ENCODE data around the gene OSBPL5.

The OSBPL5 gene

GRCh38 chr11:3204141-3205015 is 39.3 kb upstream of the OSBPL5 start:
- no peaks in the 10 kb centered on the region for H3K9me3 ChIP-seq (ENCODE audit: control insufficient read depth, insufficient read depth, low read depth, low read length)
- POLR2A ChIA-PET = interaction anchor here (0.5 kb wide), 1 partner anchor 169 kb away, joined by 3 read pairs; no protein-coding TSS in a partner anchor
- TF ChIP-seq ZFP41 (tag by site-specific recombination; IDR thresholded peaks at IDR 0.05; ENCODE audit: borderline replicate concordance) (no peak), ZNF473 (tag by site-specific recombination; IDR thresholded peaks at IDR 0.05) (no peak), ZNF518A (tag by site-specific recombination; conservative IDR thresholded peaks at IDR 0.05; ENCODE audit: low read depth) (no peak), HIC1 (tag by site-specific recombination; IDR thresholded peaks at IDR 0.05) (no peak), ZNF501 (tag by site-specific recombination; IDR thresholded peaks at IDR 0.05) (no peak), ZNF555 (tag by site-specific recombination; conservative IDR thresholded peaks at IDR 0.05) (no peak), ZNF184 (tag by site-specific recombination; IDR thresholded peaks at IDR 0.05) (no peak), ZNF302 (tag by site-specific recombination; IDR thresholded peaks at IDR 0.05; ENCODE audit: low read depth) (no peak), ZNF529 (tag by site-specific recombination; IDR thresholded peaks at IDR 0.05; ENCODE audit: insufficient replicate concordance) (no peak), ZNF114 (tag by site-specific recombination; IDR thresholded peaks at IDR 0.05) (no peak), ZNF239 (tag by site-specific recombination; IDR thresholded peaks at IDR 0.05) (no peak), ZNF37A (tag by site-specific recombination; IDR thresholded peaks at IDR 0.05) (no peak), ZNF426 (tag by site-specific recombination; IDR thresholded peaks at IDR 0.05) (no peak), ZNF202 (tag by site-specific recombination; IDR thresholded peaks at IDR 0.05; ENCODE audit: borderline replicate concordance) (no peak), ZNF747 (tag by site-specific recombination; IDR thresholded peaks at IDR 0.05) (no peak), SALL2 (tag by site-specific recombination; IDR thresholded peaks at IDR 0.05; ENCODE audit: borderline replicate concordance) (no peak), WT1 (tag by site-specific recombination; IDR thresholded peaks at IDR 0.05) (no peak), ZNF157 (tag by site-specific recombination; IDR thresholded peaks at IDR 0.05) (no peak), ZNF211 (tag by site-specific recombination; IDR thresholded peaks at IDR 0.05; ENCODE audit: low read depth) (no peak), ZNF16 (tag by site-specific recombination; IDR thresholded peaks at IDR 0.05; ENCODE audit: low read depth) (no peak)
- no peak overlapping the region for H3K4me3 ChIP-seq (ENCODE audit: low read depth, low read length)
- H3K36me3 ChIP-seq (ENCODE audit: control insufficient read depth in 2 of 2, insufficient read depth in 1 of 2, low read length in 2 of 2) = no peaks in the 10 kb centered on the region
- H3K27ac ChIP-seq (ENCODE audit: extremely low read depth, low read depth, low read length) = no peak overlapping the region
- CTCF ChIA-PET = interaction anchor here (0.8 to 1.2 kb wide), 2 partner anchors 9 to 11 kb away, joined by 3 to 6 read pairs; no protein-coding TSS in a partner anchor
- H3K4me1 ChIP-seq (ENCODE audit: control insufficient read depth, insufficient read depth, low read length) = no peaks in the 10 kb centered on the region

Data from HEK293 (cell line).